Cerebellar nuclear complex (tissue), 1 donor: Measurements from ENCODE around the gene FLRT2.

Source experiments
- DNase-seq, 2 experiments: peaks; one replicate each; lab custom pipeline; 2025; lab: John Stamatoyannopoulos, UW

FLRT2 gene

GRCh38 chr14:85564841-85565527, 35.0 kb downstream of the FLRT2 start:
- no peak for DNase-seq

- no peak for DNase-seq
These were observed 35.9 kb downstream of the FLRT2 start for GRCh38 chr14:85565862-85566296.

DNA sequence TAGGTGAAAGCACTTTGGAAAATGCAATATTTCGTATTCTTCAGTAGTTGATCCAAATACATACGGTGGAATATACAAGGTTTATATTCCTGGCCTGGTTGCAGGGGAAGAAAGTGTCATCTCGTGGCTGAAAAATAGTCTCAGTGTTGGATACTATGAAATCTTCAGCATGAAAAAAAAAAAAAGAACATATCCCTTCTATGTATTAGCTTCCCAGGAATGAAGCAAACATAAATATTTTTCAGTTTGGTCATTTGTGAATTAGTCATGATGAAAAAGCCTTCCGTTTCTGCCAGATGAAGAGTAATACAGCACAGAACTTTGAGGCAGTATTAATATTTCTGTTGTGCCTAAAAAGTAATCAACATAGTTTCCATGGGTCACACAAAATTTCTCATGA, 36.7 kb downstream of the FLRT2 start:
- DNase-seq = no peak

GRCh38 chr14:85572011-85572410, 42.1 kb downstream of the FLRT2 start:
- DNase-seq = no peak

DNA sequence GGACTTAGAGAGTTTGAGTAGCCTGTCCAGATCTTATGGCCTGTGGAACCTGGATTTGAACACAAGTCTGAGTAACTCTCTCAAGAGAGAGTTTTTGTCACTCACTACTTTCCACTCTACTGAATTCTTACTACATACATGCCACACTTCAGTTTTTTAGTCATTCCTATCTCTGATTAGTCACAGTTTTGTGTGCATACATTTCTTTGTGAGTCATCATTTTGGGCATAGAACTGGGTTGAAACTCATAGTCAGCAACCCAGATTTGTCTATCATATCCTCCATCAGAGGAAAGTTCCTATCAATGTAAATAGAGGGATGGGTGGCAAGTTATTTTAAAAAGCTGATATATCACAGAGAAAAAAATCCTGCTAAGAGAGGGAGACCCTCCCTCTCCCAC, 42.9 kb downstream of the FLRT2 start:
- DNase-seq = no peak

GRCh38 chr14:85573406-85573805, 43.5 kb downstream of the FLRT2 start:
- no peak for DNase-seq

GRCh38 chr14:85574853-85575616, 45.1 kb downstream of the FLRT2 start:
- DNase-seq = no peak

GRCh38 chr14:85575617-85575898, 45.6 kb downstream of the FLRT2 start:
- DNase-seq = no peak

DNA sequence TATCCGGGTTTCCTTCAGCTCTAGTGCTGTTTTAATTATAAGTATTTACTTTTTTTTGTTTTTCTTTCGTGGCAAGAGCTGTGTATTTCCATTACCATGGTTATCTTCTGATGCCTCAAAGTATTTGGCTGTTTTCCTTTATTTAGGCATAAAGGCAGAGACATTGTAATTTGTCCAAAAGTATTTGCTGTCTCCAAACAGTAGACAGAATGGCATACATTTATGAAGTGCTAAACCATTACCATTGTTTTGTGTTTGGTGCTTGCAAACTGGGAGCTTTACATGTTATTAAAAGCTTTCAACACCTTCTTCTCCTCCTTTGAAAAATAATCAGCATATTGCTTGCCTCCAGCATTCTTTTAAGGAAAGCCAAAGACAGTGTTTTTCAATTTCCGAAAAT, 46.3 kb downstream of the FLRT2 start:
- DNase-seq = no peak

- DNase-seq = no peak
These were observed 47.1 kb downstream of the FLRT2 start for GRCh38 chr14:85576848-85577542.

GRCh38 chr14:85577543-85578114, 47.7 kb downstream of the FLRT2 start:
- no peak for DNase-seq

DNA sequence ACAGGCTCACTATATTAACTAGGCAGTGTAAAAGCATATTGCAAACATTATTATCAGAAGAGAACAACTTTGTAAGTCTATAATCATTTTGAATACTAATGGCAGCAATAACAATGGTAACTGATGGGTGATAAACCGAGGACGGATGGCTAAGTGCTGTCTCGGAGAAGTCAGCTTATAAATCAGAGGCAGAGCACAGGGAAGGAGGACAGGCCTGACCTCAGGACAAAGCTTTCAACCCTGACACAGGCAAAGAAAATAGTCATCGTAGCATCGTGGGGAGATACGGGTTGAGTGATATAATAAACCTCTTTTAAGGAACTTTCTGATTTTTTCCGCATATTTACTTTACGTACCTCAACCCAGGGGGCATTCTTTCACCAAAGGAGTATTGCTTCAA, 48.4 kb downstream of the FLRT2 start:
- no peak for DNase-seq

- DNase-seq = no peak
These were observed 49.0 kb downstream of the FLRT2 start for GRCh38 chr14:85578930-85579329.

- DNase-seq = no peak
These were observed 50.0 kb downstream of the FLRT2 start for GRCh38 chr14:85579942-85580341.

GRCh38 chr14:85580536-85581140, 50.7 kb downstream of the FLRT2 start:
- no peak for DNase-seq

DNA sequence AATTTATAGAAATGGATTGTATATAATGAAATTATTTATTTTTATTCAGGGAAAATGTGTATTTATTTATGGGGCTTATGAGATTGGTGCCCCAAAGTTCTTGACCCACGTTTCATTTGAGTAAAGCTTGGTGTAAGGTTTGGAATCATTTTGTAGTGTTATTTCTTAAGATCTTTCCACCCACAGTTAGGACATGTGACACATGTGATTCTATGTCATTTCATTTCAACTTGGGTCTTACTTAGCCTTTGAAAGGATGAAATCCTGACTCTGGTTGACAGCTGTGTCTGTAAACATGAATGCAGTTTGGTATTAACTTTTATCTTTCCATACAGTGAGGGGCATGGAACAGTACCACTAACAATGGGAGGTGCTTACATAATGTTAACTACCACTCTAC, 51.7 kb downstream of the FLRT2 start:
- no peak for DNase-seq

DNA sequence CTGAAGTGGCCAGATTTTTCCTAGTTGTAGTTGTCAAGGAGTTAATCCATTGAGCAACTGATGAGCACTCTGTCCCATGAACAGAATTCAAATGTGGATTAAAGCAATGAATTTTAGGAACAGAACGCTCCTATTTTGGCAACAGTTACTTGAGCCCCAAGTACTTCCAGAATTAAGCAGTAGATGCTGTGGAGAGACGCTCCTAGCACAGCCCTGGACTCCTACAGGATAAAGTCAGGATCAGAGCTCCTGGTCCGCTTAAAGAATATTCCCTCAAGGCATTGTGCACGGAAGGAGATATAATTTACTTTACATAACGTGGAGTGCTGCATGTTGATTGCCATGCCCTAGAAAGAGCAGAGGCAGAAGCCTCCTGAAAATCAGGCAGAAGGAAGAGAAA, 53.4 kb downstream of the FLRT2 start:
- DNase-seq = no peak

DNA sequence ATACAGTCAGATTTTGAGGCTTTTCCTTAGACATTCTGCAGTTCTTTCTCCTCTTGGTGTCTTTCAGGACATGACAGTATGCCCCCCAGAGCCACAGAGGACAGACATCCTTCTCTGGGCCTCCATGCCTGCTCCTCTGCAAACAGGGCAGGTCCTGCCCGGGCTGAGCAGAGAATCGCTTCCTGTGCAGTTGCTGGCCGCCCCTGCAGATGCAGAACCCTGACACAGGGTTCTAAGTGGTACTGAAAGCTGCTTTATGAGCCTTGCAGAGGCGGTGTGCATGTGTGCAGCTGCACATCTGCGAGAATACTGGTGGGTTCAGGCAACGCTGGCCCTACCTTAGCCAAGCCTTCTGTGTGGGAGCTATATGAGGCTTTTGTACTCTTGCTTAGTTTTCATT, 54.5 kb downstream of the FLRT2 start:
- no peak for DNase-seq

- no peak for DNase-seq
These were observed 57.3 kb downstream of the FLRT2 start for GRCh38 chr14:85587151-85587711.

DNA sequence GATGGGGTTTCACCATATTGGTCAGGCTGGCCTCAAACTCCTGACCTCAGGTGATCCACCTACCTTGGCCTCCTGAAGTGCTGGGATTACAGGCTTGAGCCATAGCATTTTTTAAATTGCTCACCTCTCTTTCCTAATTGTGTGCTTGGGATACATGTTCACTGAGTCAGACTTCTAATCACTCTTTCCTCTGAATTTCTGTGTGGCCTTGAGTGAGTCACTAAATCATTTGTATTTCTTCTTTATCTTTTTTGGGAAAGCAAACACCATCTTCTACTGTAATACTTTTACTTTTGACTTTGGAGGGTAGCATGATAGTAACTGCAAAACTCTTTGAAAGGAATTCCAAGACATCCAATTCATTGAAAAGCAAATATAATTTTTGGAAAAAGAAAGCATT, 60.8 kb downstream of the FLRT2 start:
- no peak for DNase-seq

DNA sequence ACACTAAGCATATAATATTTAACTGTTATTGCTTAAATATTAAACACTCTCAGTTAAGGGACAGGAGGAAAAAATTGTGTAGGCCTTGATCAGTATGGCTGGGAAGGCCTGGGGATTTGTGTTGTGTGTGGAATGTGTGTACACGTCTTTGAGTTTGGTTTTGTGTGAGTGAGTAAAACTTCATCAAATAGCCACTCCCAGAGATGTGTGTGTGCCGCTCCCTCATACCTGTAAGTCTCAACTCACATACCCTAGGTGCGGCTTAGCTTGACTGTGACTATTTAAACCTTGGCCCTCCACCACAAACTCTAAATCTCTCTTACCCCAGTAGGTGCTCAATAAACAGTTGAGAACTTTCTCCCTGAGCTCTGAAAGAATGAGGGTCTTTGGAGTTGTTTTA, 64.3 kb downstream of the FLRT2 start:
- DNase-seq = no peak

- no peak for DNase-seq
These were observed 66.0 kb downstream of the FLRT2 start for GRCh38 chr14:85595981-85596380.
